SH-SY5Y (cell line): ENCODE data around the gene TAPBP.

Source experiments
- GATA2 ChIP-seq: IDR thresholded peaks from 2 replicates; pipeline ENCODE4 v1.6.1; 2011; ENCODE audit warnings: mild to moderate bottlenecking, low read depth, low read length
- GATA3 ChIP-seq: IDR thresholded peaks from 2 replicates; pipeline ENCODE4 v1.6.1; 2011; ENCODE audit warnings: low read depth, mild to moderate bottlenecking, low read length, moderate library complexity

- TF ChIP-seq GATA2 (no peak), GATA3 (no peak)
Observed at GRCh38 chr6:33314515-33314942, 651 bp upstream of the TAPBP start.
